ENCODE data around the gene IFT22.
"Not testable (repeated sequence)": the region's sequence is repeated elsewhere in the genome, so short reads cannot be mapped to it uniquely, and the experiment has no call there.

The IFT22 gene

DNA sequence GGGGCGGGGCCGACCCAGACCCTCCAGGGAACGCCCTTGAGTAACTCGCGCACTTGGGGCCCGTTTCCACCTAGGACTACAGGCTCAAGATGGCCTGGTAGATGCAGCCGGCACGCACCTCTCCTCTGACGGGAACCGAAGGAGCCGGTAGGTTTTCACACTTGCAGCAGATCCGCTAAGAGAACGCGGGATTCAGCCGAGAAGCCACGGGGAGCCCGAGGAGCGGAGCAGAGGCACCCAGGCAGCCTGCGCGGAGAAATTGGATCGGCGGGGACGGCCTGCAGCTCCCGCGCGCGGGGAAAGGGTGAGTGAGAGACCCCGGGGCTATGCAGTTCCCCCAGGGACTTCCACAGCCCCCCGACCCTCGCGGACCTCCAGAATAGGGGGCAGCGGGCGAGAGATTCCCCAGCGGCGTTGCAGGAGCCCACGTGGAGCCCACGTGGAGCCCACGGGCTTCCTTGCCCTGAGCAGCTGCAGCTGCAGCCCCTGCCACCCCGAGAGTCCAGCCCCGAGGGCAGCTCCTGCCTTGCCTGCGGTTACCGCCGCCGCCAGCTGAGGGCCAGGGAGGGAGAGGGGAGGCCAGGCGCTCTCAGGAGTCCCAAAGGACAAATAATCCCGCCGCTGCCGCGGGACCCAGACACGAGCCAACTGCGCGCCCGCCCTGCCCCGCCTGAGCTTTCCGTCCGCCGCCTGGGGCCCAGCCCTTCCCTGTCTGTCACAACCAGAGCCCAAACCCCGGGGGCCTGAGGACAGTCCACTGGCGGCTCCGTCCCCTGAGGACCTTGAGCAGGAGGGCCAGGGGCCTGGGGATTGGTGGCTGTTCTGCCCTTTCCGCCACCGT, 13.1 kb downstream of the IFT22 start:
- DNase-seq (ENCODE audit: low read depth, low spot score) = no peak

DNA sequence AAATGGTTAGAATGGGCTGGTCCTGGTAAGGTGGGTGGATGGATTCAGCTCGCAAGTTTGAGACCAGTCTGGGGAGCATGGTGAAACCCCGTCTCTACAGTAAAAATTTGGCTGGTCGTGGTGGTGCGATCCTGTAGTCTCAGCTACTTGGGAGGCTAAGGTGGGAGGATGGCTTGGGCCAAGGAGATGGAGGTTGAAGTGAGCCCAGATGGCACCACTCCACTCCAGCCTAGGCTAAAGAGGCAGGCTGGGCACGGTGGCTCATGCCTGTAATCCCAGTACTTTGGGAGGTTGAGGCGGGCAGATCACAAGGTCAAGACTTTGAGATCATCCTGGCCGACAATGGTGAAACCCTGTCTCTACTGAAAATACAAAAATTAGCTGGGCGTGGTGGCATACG, 15.3 kb downstream of the IFT22 start:
- DNase-seq (ENCODE audit: low read depth, low spot score) = no peak

DNA sequence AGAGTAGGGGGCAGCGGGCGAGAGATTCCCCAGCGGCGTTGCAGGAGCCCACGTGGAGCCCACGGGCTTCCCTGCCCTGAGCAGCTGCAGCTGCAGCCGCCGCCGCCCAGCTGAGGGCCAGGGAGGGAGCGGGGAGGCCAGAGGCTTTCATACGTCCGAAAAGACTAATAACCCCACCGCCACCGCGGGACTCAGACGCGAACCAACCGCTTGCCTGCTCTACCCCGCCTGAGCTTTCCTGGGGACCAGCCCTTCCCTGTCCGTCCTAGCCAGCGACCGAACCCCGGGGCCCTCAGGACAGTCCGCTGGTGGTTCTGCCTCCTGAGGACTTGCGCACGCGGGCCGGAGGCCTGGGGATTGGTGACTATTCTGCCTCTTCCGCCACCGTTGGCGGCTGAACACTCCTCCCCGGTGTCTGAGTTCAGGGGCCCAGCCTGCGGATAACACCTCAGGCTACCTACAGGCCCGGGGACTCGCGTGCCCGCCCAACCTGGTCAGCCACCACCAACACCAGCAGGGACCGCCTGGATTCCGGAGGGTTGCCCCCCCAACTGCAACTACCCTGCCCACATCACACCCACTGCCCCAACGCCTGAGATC, 18.4 kb downstream of the IFT22 start:
- no peak for DNase-seq (ENCODE audit: low read depth, low spot score)

DNA sequence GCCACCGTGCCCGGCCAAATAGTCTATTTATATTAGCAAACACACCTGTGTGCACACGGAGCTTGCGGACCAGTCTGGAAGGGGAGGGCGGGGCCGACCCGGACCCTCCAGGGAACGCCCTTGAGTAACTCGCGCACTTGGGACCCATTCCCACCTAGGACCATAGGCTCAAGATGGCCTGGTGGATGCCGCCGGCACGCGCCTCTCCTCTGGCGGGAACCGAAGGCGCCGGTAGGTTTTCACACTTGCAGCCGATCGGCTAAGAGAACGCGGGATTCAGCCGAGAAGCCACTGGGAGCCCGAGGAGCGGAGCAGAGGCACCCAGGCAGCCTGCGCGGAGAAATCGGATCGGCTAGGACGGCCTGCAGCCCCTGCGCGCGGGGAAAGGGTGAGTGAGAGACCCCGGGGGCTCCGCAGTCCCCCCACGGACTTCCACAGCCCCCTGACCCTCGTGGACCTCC, 18.9 kb downstream of the IFT22 start:
- DNase-seq (ENCODE audit: low read depth, low spot score) = no peak

DNA sequence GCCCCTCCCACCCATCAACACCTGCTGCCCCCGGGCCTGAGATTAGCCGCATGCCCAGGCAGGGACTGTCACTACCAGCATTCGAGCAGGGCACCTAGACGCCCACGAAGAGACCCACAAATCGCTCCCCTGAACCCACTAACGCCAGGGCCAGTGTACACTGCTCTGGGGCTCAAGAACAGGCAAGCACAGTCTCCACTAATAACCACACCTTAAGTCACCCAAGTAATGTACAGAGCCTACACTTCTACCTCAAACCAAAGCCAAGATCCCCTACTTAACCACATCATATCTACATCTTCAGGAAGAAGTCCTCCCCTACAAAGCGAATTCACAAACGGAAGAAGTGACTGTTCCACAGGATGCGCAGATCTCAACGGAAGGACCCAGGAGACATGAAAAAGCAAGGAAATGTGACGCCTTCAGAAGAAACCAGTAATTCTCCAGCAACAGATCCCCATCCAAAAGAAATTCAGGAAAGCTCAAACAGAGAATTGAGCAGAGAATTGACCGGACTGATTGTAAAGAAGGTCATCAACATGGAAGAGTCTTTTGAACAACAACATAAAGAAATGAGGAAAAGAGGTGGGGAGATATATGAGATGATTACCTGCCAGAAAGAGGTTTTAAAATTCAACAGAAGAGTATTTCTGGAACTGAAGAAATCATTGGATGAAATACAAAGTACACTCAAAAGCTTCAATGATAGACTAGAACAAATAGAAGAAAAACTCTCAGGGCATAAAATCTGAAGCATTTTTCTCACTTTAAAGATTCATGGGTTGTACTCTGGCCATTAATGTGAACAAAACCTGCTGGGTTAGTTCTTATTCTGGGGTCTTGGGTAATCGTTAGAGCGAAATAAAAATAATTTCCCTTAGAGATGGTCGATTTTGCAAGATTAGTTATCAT, 20.9 kb downstream of the IFT22 start:
- DNase-seq (ENCODE audit: low read depth, low spot score) = no peak

DNA sequence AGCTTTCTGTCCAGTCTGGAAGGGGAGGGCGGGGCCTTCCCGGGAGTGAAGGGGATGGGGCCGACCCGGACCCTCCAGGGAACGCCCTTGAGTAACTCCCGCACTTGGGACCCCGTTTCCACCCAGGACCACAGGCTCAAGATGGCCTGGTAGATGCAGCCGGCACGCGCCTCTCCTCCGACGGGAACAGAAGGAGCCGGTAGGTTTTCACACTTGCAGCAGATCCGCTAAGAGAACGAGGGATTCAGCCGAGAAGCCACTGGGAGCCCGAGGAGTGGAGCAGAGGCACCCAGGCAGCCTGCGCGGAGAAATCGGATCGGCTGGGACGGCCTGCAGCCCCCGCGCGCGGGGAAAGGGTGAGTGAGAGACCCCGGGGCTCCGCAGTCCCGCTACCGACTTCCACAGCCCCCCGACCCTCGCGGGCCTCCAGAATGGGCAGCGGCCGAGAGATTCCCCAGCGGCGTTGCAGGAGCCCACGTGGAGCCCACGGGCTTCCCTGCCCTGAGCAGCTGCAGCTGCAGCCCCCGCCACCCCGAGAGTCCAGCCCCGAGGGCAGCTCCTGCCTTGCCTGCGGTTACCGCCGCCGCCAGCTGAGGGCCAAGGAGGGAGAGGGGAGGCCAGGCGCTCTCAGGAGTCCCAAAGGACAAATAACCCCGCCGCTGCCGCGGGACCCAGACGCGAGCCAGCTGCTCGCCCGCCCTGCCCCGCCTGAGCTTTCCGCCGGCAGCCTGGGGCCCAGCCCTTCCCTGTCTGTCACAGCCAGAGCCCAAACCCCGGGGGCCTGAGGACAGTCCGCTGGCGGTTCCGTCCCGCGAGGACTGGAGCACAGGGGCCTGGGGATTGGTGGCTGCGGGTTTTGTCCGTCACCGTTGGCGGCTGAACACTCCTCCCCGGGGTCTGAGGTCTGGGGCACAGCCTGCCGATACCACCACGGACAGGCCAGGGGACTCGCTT, 21.8 kb downstream of the IFT22 start:
- no peak for DNase-seq (ENCODE audit: low read depth, low spot score)

DNA sequence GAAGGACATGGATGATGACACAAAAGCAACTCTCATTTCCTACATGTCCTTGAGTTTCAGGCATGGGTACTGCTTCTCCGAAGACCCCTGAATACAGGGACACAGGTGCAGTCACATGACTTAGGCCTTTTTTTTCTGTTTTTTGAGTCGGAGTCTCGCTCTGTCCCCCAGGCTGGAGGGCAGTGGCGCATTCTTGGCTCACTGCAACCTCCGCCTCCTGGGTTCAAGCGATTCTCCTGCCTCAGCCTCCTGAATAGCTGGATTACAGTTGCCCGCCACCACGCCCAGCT, 26.8 kb downstream of the IFT22 start:
- DNase-seq (ENCODE audit: low read depth, low spot score) = no peak

DNA sequence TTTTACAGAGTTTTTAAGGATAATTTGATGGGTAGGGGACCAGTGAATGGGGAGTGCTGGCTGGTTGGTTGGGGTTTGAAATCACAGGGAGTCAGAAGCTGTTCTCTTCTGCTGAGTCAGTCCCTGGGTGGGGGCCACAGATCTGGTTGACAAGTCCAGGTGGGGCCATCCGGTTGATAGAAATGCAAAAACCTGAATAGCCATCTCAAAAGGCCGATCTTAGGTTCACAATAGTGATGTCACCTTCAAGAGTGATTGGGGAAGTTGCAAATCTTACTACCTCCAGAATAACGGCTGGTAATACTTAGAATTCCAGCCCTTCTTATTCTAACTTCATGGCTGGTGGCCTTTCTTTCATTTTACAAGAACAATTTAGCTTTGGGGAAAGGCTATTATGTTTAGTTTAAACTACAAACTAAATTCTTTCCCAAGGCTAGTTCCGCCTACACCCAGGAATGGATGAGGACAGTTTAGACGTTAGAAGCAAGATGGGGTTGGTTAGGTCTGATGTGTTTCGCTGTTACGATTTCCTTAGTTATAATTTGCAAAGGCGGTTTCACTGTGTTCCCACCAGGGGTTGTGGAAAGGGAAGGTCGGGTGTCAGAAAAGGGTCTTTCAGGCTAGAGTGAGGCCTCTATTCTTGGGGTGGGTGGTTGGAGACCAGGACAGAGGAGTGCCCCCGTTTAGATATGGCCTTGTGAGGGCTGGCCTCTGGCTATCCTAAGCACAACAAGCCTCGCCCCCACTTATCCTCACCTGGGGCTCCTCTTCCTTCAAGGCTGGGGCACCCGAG, 27.4 kb downstream of the IFT22 start:
- DNase-seq (ENCODE audit: low read depth, low spot score) = no peak

DNA sequence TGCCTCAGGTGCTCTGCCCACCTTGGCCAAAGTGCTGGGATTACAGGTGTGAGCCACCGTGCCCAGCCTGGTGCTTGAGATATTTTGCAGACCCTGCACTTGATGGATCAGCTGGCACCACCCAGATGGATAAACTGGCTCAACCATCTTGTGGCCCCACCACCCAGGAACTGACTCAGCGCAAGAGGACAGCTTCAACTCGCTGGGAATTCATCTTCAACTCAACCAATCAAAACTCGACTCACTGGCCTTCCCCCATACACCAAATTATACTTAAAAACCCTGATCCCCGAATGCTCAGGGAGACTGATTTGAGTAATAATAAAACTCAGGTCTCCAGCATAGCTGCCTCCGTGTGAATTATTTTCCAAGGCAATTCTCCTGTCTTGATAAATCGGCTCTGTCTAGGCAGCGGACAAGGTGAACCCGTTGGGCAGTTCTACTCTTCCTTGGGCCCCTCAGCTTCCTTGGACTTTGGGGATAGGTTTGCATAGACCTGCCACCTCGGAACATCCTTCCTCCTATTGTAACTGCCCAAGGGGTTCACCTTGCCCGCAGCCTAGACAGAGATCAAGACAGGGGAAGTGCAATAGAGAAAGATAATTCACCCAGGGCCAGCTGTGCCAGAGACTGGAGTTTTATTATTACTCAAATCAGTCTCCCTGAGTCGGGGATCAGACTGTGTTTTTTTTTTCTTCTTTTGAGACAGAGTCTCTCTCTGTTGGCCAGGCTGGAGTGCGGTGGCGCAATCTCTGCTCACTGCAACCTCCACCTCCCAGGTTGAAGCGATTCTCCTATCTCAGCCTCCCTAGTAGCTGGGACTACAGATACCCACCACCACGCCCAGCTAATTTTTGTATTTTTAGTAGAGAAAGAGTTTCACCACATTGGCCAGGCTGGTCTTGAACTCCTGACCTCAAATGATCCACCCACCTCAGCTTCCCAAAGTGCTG, 28.3 kb downstream of the IFT22 start:
- DNase-seq (ENCODE audit: low read depth, low spot score) = not testable (repeated sequence)

DNA sequence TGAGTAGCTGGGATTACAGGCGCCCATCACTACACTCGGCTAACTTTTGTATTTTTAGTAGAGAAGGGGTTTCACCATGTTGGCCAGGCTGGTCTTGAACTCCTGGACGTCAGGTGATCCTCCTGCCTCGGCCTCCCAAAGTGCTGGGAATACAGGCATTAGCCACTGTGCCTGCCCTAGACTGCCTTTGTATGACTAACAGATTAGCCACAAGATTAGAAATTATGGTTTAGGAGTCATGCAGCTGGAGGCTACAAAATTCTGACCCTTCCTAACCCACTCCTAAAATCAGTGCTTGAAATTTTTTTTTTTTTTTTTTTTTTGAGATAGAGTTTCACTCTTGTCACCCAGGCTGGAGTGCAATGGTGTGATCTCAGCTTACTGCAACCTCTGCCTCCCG, 29.0 kb downstream of the IFT22 start:
- not testable (repeated sequence) for DNase-seq (ENCODE audit: low read depth, low spot score)

DNA sequence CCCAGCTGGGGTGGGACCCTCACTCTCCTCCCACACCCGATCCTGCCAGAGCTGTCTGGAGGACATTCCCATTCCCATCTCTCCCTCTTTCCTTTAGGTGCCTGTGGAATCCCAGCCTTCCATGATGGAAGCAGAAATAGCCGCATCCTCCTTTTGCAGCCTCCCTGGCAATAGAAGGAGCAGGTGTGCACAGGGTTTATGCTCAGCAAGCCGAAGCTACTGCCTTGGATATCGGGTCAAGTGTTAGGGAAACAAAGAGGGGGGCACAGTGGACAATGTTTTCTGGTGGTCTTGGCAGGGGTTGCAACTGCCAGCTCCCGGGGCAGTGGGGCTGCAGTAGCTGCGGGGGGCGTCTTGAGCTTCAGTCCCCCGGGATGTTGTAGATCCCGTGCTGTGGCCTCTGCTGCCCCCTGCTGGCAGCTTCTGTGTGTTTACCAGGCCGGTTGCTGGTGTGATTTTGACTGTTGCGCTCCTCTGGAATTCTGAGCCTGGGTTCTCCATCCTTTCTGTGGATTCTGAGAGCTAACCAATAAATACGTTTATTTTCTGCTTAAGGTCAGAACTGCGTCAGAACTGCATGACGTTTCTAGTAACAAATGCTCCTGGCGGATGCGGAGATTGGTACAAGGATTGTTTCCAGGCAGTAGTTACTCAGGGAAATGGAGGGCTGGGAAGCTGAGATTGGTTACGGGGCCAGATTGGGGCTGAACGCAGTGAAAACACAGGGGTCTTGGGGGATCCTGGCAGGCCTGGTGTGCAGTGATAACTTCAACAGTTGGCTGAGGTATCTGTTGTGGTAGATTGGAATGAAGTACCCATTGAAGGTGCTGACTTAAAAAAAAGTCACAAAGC, 31.2 kb downstream of the IFT22 start:
- DNase-seq (ENCODE audit: low read depth, low spot score) = peak; percentile 44

DNA sequence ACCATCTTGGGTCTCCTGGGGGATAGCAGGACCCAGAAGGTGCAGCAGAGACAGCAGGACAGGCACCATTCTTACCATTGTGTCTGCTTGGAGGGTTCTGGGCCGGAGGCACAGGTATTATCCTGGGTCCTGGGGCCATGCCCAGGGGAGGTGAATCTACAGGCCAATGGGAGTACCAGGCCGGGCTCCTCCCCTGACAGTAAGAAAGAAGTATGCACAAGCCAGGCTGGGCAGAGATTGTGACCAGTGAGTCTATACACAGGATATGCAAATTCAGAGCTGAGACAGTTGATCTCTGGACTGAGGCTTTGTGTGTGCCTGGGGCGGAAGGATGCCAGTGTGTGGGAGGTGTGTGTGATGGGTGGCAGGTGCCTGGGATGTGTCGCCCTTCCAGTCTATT, 31.9 kb downstream of the IFT22 start:
- DNase-seq (ENCODE audit: low read depth, low spot score) = not testable (repeated sequence)

DNA sequence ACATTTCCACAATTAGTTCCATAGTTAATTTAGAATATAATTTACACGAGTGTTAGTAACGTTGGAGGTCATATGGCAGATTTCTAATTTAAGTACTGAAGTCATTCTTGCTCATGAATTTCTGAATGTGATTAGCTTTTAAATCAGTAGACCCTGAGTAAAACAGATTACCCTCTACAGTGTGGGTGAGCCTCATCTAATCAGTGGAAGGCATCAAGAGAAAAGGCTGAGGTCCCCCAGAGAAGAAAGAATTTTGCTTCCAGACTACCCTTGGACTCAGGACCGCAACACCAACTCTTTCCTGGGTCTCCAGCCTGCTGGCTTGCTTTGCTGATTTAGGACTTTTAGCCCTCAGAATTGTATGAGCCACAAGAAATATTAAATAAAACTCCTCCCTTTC, 33.2 kb downstream of the IFT22 start:
- no peak for DNase-seq (ENCODE audit: low read depth, low spot score)

DNA sequence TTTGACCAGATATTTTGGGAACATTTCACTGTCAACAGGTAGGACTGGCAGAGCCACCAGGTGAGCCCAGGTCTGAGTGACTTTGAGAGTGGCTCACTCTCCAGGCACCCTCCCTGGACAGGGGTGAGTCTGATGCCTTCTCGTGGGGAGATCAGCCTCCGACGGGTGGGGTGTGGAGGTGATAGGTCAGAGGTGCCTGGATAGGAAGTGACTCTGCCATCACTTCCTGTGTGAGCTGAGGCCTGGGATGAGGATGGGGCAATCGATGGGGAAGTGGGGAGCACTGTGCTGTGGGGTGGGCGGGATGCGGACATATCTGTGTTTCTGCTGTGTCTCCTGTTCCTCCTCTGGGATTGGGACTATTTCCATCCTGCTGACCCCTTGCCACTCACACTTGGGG, 34.6 kb downstream of the IFT22 start:
- DNase-seq (ENCODE audit: low read depth, low spot score) = no peak

DNA sequence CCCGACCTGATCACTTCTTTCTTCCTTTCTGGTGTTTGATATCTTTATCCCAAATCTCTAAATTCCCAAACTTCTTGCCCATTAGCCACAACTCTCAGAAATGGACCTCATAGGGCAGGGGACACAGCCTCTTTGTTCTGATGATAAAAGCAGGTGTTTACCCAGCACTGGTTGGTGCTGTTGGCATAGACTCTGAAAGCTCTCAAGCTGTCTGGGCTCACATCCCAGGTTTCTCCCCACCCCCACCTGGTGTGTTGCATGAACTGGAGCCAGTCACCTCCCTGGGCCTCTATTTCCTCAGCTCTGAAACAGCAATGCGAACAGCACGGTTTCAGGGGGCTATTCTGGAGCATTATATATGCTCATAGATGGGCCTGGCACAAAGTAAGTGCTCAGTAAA, 35.7 kb downstream of the IFT22 start:
- DNase-seq (ENCODE audit: low read depth, low spot score) = not testable (repeated sequence)

DNA sequence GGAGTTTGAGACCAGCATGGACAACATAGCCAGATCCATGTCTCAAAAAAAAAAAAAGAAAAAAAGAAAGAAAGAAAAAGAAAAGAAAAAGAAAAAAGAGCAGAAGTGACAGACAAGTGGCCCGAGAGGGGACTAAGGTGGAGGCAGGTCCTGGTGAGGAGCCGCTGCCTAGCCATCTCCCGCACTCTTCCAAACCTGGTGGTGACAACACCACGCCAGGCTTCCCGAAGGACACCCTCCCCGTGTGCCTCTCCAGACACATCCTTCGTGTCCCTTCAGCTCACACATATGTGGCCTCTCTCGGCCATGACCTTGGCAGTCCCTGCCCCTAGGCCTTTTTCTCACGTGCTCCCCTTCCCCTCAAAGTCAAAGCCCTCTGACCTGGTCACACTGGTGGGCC, 36.4 kb downstream of the IFT22 start:
- no peak for DNase-seq (ENCODE audit: low read depth, low spot score)

DNA sequence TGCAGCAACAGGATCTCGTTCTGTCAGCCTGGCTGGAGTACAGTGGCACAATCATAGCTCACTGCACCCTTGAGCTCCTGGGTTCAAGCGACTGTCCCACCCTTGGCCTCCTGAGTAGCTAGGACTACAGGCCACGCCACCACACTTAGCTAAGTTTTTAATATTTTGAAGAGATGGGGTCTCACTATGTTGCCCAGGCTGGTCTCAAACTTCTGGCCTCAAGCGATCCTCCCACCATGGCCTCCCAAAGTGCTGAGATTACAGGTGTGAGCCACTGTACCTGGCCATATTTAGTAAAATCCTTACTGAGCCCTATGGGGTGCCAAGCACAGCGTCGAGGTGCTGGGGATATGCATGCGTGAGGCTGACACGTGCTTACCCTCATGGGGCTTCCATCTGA, 40.7 kb downstream of the IFT22 start:
- not testable (repeated sequence) for DNase-seq (ENCODE audit: low read depth, low spot score)
